GM19452 (cell line): ENCODE results near the gene MEIS2.

Experiments used
- ATAC-seq: cut with Tn5 transposase; IDR thresholded peaks from one replicate; pipeline ENCODE4 v1.9.1; 2021; ENCODE audit not compliant: unreplicated experiment

Gene MEIS2

GRCh38 chr15:37098468-37099318, 1.7 kb downstream of the MEIS2 start:
- ATAC-seq = peak; percentile 31

- no peak for ATAC-seq
Measured at GRCh38 chr15:37097144-37097919, 3.0 kb downstream of the MEIS2 start.

GRCh38 chr15:37096558-37097143, 3.7 kb downstream of the MEIS2 start:
- ATAC-seq = no peak

GRCh38 chr15:37095770-37096557, 4.4 kb downstream of the MEIS2 start:
- ATAC-seq = no peak

GRCh38 chr15:37094915-37095711, 5.2 kb downstream of the MEIS2 start:
- no peak for ATAC-seq

- ATAC-seq = no peak
Measured at GRCh38 chr15:37094333-37094914, 5.9 kb downstream of the MEIS2 start.

GRCh38 chr15:37093480-37094332, 6.6 kb downstream of the MEIS2 start:
- ATAC-seq = no peak

- no peak for ATAC-seq
Measured at GRCh38 chr15:37090543-37091175, 9.7 kb downstream of the MEIS2 start.

GRCh38 chr15:37088436-37088835, 11.9 kb downstream of the MEIS2 start:
- ATAC-seq = no peak

GRCh38 chr15:37087131-37087588, 13.2 kb downstream of the MEIS2 start:
- ATAC-seq = no peak

- ATAC-seq = no peak
Measured at GRCh38 chr15:37086521-37086920, 13.8 kb downstream of the MEIS2 start.

GRCh38 chr15:37086120-37086519, 14.2 kb downstream of the MEIS2 start:
- ATAC-seq = no peak

- ATAC-seq = no peak
Measured at GRCh38 chr15:37084602-37085001, 15.7 kb downstream of the MEIS2 start.

GRCh38 chr15:37083610-37084009, 16.7 kb downstream of the MEIS2 start:
- ATAC-seq = no peak

- ATAC-seq = no peak
Measured at GRCh38 chr15:37081983-37082382, 18.4 kb downstream of the MEIS2 start.

GRCh38 chr15:37080261-37080921, 20.0 kb downstream of the MEIS2 start:
- ATAC-seq = no peak

- ATAC-seq = no peak
Measured at GRCh38 chr15:37079726-37080125, 20.6 kb downstream of the MEIS2 start.

- no peak for ATAC-seq
Measured at GRCh38 chr15:37078566-37078965, 21.8 kb downstream of the MEIS2 start.
